Panc1 (cell line): Measurements from ENCODE around the gene FAM53A. TPM values are rescaled to one million over a fixed set of nuclear protein-coding genes. Genes with fewer than 3 reads are reported as not detected.

Source experiments
- ATAC-seq: fragments of 200-7000 bp; cut with Tn5 transposase; 2 replicates; pipeline ENCODE4 v1.9.1; 2020; ENCODE audit warnings: mild to moderate bottlenecking, moderate library complexity
- BruUV-seq: library from RNA; stranded (reverse); fragments of 400-500 nt; replicated peaks from 2 replicates; lab custom pipeline; 2021; lab: Mats Ljungman, UMichigan
- CTCF ChIA-PET: fragments of 300-600 bp; sonication (Branson Sonifier 250); formaldehyde crosslinking; loops from one replicate; lab custom pipeline; 2022; ENCODE audit warnings: antibody characterized with exemption; lab: Charles Lee
- POLR2A ChIA-PET: fragments of 300-600 bp; sonication (Branson Sonifier 250); formaldehyde crosslinking; loops from one replicate; lab custom pipeline; 2022; ENCODE audit warnings: antibody characterized with exemption; lab: Charles Lee
- DNase-seq: peaks from one replicate; pipeline ENCODE4 v3.0.0-alpha.2; 2010; ENCODE audit warnings: low read depth, low spot score
- H3K27ac ChIP-seq: 2 replicates; pipeline ENCODE4 v1.5.1; 2011; ENCODE audit warnings: mild to moderate bottlenecking, low read length, inconsistent platforms
- H3K27me3 ChIP-seq: fragments of 200-500 bp; sonication (Bioruptor generic); 2 replicates; pipeline ENCODE4 v1.6.0; 2014; ENCODE audit warnings: low read length, inconsistent platforms; ENCODE audit not compliant: control insufficient read depth, insufficient read depth
- H3K36me3 ChIP-seq: fragments of 200-500 bp; sonication (Bioruptor generic); 2 replicates; pipeline ENCODE4 v1.5.1; 2014; ENCODE audit warnings: inconsistent platforms, mild to moderate bottlenecking, low read length, moderate library complexity; ENCODE audit not compliant: control insufficient read depth, insufficient read depth
- H3K4me1 ChIP-seq: 2 replicates; pipeline ENCODE4 v1.5.1; 2011; ENCODE audit warnings: inconsistent platforms, mild to moderate bottlenecking, low read length, moderate library complexity; ENCODE audit not compliant: control insufficient read depth, insufficient read depth
- H3K4me3 ChIP-seq, 2 experiments: 2 replicates each; pipeline ENCODE4 v1.5.1; 2011 to 2012; ENCODE audit warnings: low read depth in 2 of 2, low read length in 2 of 2, mild to moderate bottlenecking in 2 of 2, inconsistent platforms in 1 of 2, moderate library complexity in 1 of 2
- H3K9me3 ChIP-seq: fragments of 200-500 bp; sonication (Bioruptor generic); 2 replicates; pipeline ENCODE4 v1.5.1; 2014; ENCODE audit warnings: low read depth, mild to moderate bottlenecking, inconsistent platforms, low read length, moderate library complexity; ENCODE audit not compliant: control insufficient read depth, insufficient read depth
- CTCF ChIP-seq: fragments of 450-650 bp; IDR thresholded peaks from 2 replicates; pipeline ENCODE4 v1.5.1; 2017; ENCODE audit warnings: mild to moderate bottlenecking
- POLR2AphosphoS5 ChIP-seq: IDR thresholded peaks from 2 replicates; pipeline ENCODE4 v1.6.1; 2012; ENCODE audit warnings: mild to moderate bottlenecking, low read depth, low read length, moderate library complexity
- REST ChIP-seq, 2 experiments: IDR thresholded peaks; 2 replicates each; pipeline ENCODE4 v1.6.1; 2011 to 2012; ENCODE audit warnings: low read depth in 2 of 2, control low read depth in 1 of 2, low read length in 1 of 2, mild to moderate bottlenecking in 1 of 2, moderate library complexity in 1 of 2; ENCODE audit not compliant: insufficient read depth in 1 of 2
- SIN3A ChIP-seq: IDR thresholded peaks from 2 replicates; pipeline ENCODE4 v1.6.1; 2012; ENCODE audit warnings: low read depth, mild to moderate bottlenecking, low read length, moderate library complexity, borderline replicate concordance; ENCODE audit not compliant: insufficient read depth
- TCF7L2 ChIP-seq: IDR thresholded peaks from 2 replicates; pipeline ENCODE4 v1.6.1; 2011; ENCODE audit warnings: mild to moderate bottlenecking, low read depth, low read length, inconsistent platforms
- in situ Hi-C: cut with HindIII; loops from 2 replicates; pipeline ENCODE4 v1.10.0; 2016; ENCODE audit warnings: low sequenced_read_pairs, low pct_unique_long_range_greater_than_20kb
- intact Hi-C: fragments of 100-400 bp; cut with micrococcal nuclease; formaldehyde crosslinking; loops from one replicate; pipeline ENCODE4 v1.10.0; 2022; ENCODE audit not compliant: unreplicated experiment
- total RNA-seq: library from RNA; stranded (reverse); gene quantifications from one replicate; pipeline ENCODE4 v1.2.1, GENCODE V29; 2021; ENCODE audit not compliant: unreplicated experiment

The FAM53A gene
- total RNA-seq, 1 experiment from 2014 or later, result 7.0 TPM

- DNase-seq, result no peak
- BruUV-seq, result no TSS peak
- POLR2A ChIA-PET, result no interaction called here
- TF ChIP-seq CTCF, result no peak
- TF ChIP-seq TCF7L2, result no peak
- no peak for TF ChIP-seq SIN3A
- no peak for TF ChIP-seq REST (IDR thresholded peaks at IDR 0.05; ENCODE audit: insufficient read depth in 1 of 2, low read depth in 2 of 2, low read length in 1 of 2)
- TF ChIP-seq POLR2AphosphoS5, result no peak
- no peak for ATAC-seq
- intact Hi-C loops (no loop called here), in situ Hi-C loops (no loop called here)
- H3K4me3 ChIP-seq, result no peak overlapping the region
- H3K27me3 ChIP-seq, result no peaks in the 10 kb centered on the region
- H3K36me3 ChIP-seq, result no peaks in the 10 kb centered on the region
- no peaks in the 10 kb centered on the region for H3K4me1 ChIP-seq
- no peak overlapping the region for H3K27ac ChIP-seq
- H3K9me3 ChIP-seq, result no peaks in the 10 kb centered on the region
- CTCF ChIA-PET, result no interaction called here
Observed at GRCh38 chr4:1612278-1613098, 71.6 kb downstream of the FAM53A start.

- POLR2A ChIA-PET, result no interaction called here
- DNase-seq (no peak), ATAC-seq (no peak)
- H3K36me3 ChIP-seq, result no peaks in the 10 kb centered on the region
- H3K27ac ChIP-seq, result no peak overlapping the region
- no peaks in the 10 kb centered on the region for H3K4me1 ChIP-seq
- CTCF ChIA-PET, result no interaction called here
- BruUV-seq, result no TSS peak
- no peak for TF ChIP-seq CTCF
- TF ChIP-seq TCF7L2, result no peak
- TF ChIP-seq POLR2AphosphoS5, result no peak
- no peak for TF ChIP-seq SIN3A
- no peak for TF ChIP-seq REST (IDR thresholded peaks at IDR 0.05; ENCODE audit: insufficient read depth in 1 of 2, low read depth in 2 of 2, low read length in 1 of 2)
- H3K9me3 ChIP-seq, result no peaks in the 10 kb centered on the region
- H3K4me3 ChIP-seq, result no peak overlapping the region
- H3K27me3 ChIP-seq, result no peaks in the 10 kb centered on the region
- in situ Hi-C loops (no loop called here), intact Hi-C loops (no loop called here)
Observed at GRCh38 chr4:1611501-1611870, 72.6 kb downstream of the FAM53A start.
